Stimulated activated CD4-positive, alpha-beta T cell treated with anti-CD3 and anti-CD28 coated beads, TNF-alpha, amount 100 ng/mL, for 48 hours (primary cell): ENCODE data around the gene ZNF497.
"Not testable (repeated sequence)": the region's sequence is repeated elsewhere in the genome, so short reads cannot be mapped to it uniquely, and the experiment has no call there.

Experiments used
- DNase-seq, 3 donors: peaks; one replicate each; pipeline ENCODE4 v3.0.0-alpha.2; 2020; ENCODE audit warnings: low read depth in 3 of 3

ZNF497 gene

GRCh38 chr19:58310685-58311084, 51.9 kb downstream of the ZNF497 start:
- not testable (repeated sequence) for DNase-seq

GRCh38 chr19:58307736-58308135, 54.8 kb downstream of the ZNF497 start:
- DNase-seq = no peak

GRCh38 chr19:58305932-58306323, 56.6 kb downstream of the ZNF497 start:
- no peak for DNase-seq

- peak; percentile 85 to 93 (median 89) for DNase-seq
These were observed 57.3 kb downstream of the ZNF497 start, which contains the start of gene ERVK3-1 for GRCh38 chr19:58305065-58305931. ERVK3-1 (plus strand) TSS chr19:58305377; CDS start chr19:58312169, 6,792 bp downstream.

GRCh38 chr19:58304748-58305064, 57.8 kb downstream of the ZNF497 start:
- no peak for DNase-seq
